GM12878 (cell line): ENCODE measurements around the gene DDX54. TPM values are rescaled to one million over a fixed set of nuclear protein-coding genes. Genes with fewer than 3 reads are reported as not detected.
A peak's percentile ranks its signal among the peaks of the same experiment; 100 is the strongest.

Experiments
- BCLAF1 ChIP-seq: fragments of 450-650 bp; IDR thresholded peaks from 2 replicates; pipeline ENCODE4 v1.6.1; 2017; ENCODE audit warnings: antibody characterized with exemption, mild to moderate bottlenecking, moderate library complexity
- BHLHE40 ChIP-seq, 2 experiments: fragments of 450-650 bp in 1 of 2; IDR thresholded peaks; 2 replicates each; pipeline ENCODE4 v1.6.1; 2011 to 2017; ENCODE audit warnings: low read depth in 2 of 2, borderline replicate concordance in 1 of 2, improper control_type of control experiment in 1 of 2, low read length in 1 of 2, mild to moderate bottlenecking in 1 of 2
- BMI1 ChIP-seq: fragments of 450-650 bp; IDR thresholded peaks from 2 replicates; pipeline ENCODE4 v1.6.1; 2016; ENCODE audit warnings: mild to moderate bottlenecking, moderate library complexity, borderline replicate concordance
- E2F8 ChIP-seq: fragments of 450-650 bp; IDR thresholded peaks from 2 replicates; pipeline ENCODE4 v1.6.1; 2018; ENCODE audit warnings: mild to moderate bottlenecking, low read depth, moderate library complexity; ENCODE audit not compliant: partially characterized antibody
- FOXK2 ChIP-seq: fragments of 450-650 bp; IDR thresholded peaks from 2 replicates; pipeline ENCODE4 v1.6.1; 2017; ENCODE audit warnings: mild to moderate bottlenecking, moderate library complexity
- HDAC2 ChIP-seq: fragments of 200-600 bp; sonication (generic); IDR thresholded peaks from 2 replicates; pipeline ENCODE4 v1.6.1; 2017
- HDAC6 ChIP-seq: fragments of 200-600 bp; sonication (generic); IDR thresholded peaks from one replicate; pipeline ENCODE4 v1.8.0; 2017; ENCODE audit warnings: antibody characterized with exemption; ENCODE audit not compliant: unreplicated experiment
- KAT2A ChIP-seq: conservative IDR thresholded peaks from 2 replicates; pipeline ENCODE4 v1.6.1; 2011; ENCODE audit warnings: low read depth, low read length; ENCODE audit not compliant: control insufficient read depth
- NBN ChIP-seq: fragments of 450-650 bp; IDR thresholded peaks from 2 replicates; pipeline ENCODE4 v1.6.1; 2016
- NFIC ChIP-seq: IDR thresholded peaks from 2 replicates; pipeline ENCODE4 v1.6.1; 2012; ENCODE audit warnings: low read depth, mild to moderate bottlenecking, inconsistent platforms, low read length, moderate library complexity
- POU2F2 ChIP-seq: IDR thresholded peaks from 3 replicates; pipeline ENCODE4 v1.6.1; 2011; ENCODE audit warnings: low read depth, mild to moderate bottlenecking, low read length, borderline replicate concordance
- RAD21 ChIP-seq: IDR thresholded peaks from 2 replicates; pipeline ENCODE4 v1.6.1; 2011; ENCODE audit warnings: mild to moderate bottlenecking, low read depth, low read length, moderate library complexity; ENCODE audit not compliant: insufficient read depth
- SRF ChIP-seq, 2 experiments: IDR thresholded peaks; 2 replicates each; pipeline ENCODE4 v1.6.1; 2011; ENCODE audit warnings: low read depth in 2 of 2, low read length in 2 of 2, mild to moderate bottlenecking in 1 of 2, moderate library complexity in 1 of 2
- TBL1XR1 ChIP-seq: IDR thresholded peaks from 2 replicates; pipeline ENCODE4 v1.6.1; 2012; ENCODE audit warnings: low read depth, low read length, improper control_type of control experiment
- ZBTB40 ChIP-seq: fragments of 450-650 bp; IDR thresholded peaks from 2 replicates; pipeline ENCODE4 v1.6.1; 2016; ENCODE audit warnings: mild to moderate bottlenecking, moderate library complexity, borderline replicate concordance
- polyA plus RNA-seq, 11 experiments: library from polyadenylated mRNA; depleted of rRNA in 4 of 11; unstranded in 6 of 11; stranded (reverse) in 5 of 11; fragments of >200 nt; fragmentation: Nextera tagmentation in 4 of 11; fragmentation: Illumina TruSeq in 1 of 11; extraction: Ambion mirVana in 4 of 11; extraction: Trizol in 1 of 11; gene quantifications; 1 replicate in 1 of 11; 2 replicates in 10 of 11; pipeline versions ENCODE4 v1.2.1 to v1.2.3, GENCODE V29; 2011 to 2016; ENCODE audit warnings: inconsistent platforms in 2 of 11, missing spikeins in 2 of 11, low read depth in 1 of 11
- total RNA-seq, 4 experiments: library from RNA; depleted of rRNA in 3 of 4; stranded (reverse); fragments of >200 nt in 3 of 4; fragmentation: Illumina TruSeq in 1 of 4; extraction: Trizol in 1 of 4; gene quantifications; 2 replicates each; pipeline versions ENCODE4 v1.2.1 to v1.2.3, GENCODE V29; 2013 to 2021
- TF ChIP-seq, protein P1 (sequence below): fragments of 450-650 bp; IDR thresholded peaks from 2 replicates; pipeline ENCODE4 v1.6.1; 2016; ENCODE audit warnings: mild to moderate bottlenecking
- TF ChIP-seq, protein P2 (sequence below): IDR thresholded peaks from 2 replicates; pipeline ENCODE4 v1.6.1; 2011; ENCODE audit warnings: low read depth, low read length, improper control_type of control experiment, borderline replicate concordance

The DDX54 gene
- total and polyA plus RNA-seq, 10 of the 15 experiments (the other 5 are each of a cell fraction or from before 2014, with no cell fraction given) = 1.9 to 115 (median 56.3) TPM

- TF ChIP-seq RAD21 (no peak), SRF (IDR thresholded peaks at IDR 0.05; ENCODE audit: low read depth in 2 of 2, low read length in 2 of 2) (peak in 1 of 2 experiments; percentile 36; a peak in 1 of 4 replicates), HDAC6 (peak; percentile 77), NBN (no peak), BCLAF1 (no peak), FOXK2 (no peak), ZBTB40 (peak; percentile 1; the same call in 1 of the 2 replicates), NFIC (no peak), BHLHE40 (IDR thresholded peaks at IDR 0.05; ENCODE audit: borderline replicate concordance in 1 of 2, low read depth in 2 of 2, low read length in 1 of 2) (peak in 1 of 2 experiments; percentile 53; a peak in 2 of 4 replicates), E2F8 (no peak), BMI1 (no peak), KAT2A (no peak), HDAC2 (no peak), POU2F2 (peak; percentile 83; the same call in 2 of the 3 replicates), TBL1XR1 (no peak)
- TF ChIP-seq, protein P1, sequence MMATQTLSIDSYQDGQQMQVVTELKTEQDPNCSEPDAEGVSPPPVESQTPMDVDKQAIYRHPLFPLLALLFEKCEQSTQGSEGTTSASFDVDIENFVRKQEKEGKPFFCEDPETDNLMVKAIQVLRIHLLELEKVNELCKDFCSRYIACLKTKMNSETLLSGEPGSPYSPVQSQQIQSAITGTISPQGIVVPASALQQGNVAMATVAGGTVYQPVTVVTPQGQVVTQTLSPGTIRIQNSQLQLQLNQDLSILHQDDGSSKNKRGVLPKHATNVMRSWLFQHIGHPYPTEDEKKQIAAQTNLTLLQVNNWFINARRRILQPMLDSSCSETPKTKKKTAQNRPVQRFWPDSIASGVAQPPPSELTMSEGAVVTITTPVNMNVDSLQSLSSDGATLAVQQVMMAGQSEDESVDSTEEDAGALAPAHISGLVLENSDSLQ = peak; percentile 99
- TF ChIP-seq, protein P2, sequence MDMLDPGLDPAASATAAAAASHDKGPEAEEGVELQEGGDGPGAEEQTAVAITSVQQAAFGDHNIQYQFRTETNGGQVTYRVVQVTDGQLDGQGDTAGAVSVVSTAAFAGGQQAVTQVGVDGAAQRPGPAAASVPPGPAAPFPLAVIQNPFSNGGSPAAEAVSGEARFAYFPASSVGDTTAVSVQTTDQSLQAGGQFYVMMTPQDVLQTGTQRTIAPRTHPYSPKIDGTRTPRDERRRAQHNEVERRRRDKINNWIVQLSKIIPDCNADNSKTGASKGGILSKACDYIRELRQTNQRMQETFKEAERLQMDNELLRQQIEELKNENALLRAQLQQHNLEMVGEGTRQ = no peak; the same call in 1 of the 2 replicates
These were observed 36.1 kb upstream of the DDX54 start, which contains the start of gene TPCN1 (continued) for GRCh38 chr12:113221181-113221996.
